MM.1S (cell line): ENCODE results near the gene RSU1.

Experiments
- EZH2 ChIP-seq: fragments of 300-600 bp; sonication (generic); optimal IDR thresholded peaks from 2 replicates; pipeline ENCODE3; 2017; ENCODE audit warnings: low read depth, mild to moderate bottlenecking, antibody characterized with exemption, low read length, mixed read lengths
- EZH2phosphoT487 ChIP-seq: fragments of 300-600 bp; sonication (generic); IDR thresholded peaks from 2 replicates; pipeline ENCODE4 v1.6.1; 2018; ENCODE audit warnings: antibody characterized with exemption, low read length
- TF ChIP-seq, protein P1 (sequence below): fragments of 300-600 bp; sonication (generic); IDR thresholded peaks from 2 replicates; pipeline ENCODE4 v1.5.1; 2016; ENCODE audit warnings: antibody characterized with exemption, low read length, mixed read lengths

DNA sequence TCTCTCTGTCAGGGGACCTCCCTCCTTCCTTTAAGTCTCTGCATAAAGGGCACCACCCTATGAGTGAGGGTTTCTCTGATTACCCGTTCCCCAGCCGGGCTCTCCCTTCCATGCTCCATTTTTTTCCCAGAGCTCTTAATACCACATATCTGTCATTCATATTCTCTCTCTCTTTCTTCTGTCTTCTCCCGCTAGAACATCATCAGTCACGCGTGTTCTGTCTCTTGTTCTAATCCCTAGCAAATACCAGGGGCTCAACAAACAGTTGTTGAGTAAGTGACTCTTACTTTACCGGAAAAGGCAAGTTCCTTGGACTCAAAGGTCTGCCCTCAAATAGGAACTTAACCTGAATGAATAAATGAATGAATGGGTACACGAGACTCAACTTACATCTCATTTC lies 68.5 kb downstream of the RSU1 start:
- TF ChIP-seq, protein P1, sequence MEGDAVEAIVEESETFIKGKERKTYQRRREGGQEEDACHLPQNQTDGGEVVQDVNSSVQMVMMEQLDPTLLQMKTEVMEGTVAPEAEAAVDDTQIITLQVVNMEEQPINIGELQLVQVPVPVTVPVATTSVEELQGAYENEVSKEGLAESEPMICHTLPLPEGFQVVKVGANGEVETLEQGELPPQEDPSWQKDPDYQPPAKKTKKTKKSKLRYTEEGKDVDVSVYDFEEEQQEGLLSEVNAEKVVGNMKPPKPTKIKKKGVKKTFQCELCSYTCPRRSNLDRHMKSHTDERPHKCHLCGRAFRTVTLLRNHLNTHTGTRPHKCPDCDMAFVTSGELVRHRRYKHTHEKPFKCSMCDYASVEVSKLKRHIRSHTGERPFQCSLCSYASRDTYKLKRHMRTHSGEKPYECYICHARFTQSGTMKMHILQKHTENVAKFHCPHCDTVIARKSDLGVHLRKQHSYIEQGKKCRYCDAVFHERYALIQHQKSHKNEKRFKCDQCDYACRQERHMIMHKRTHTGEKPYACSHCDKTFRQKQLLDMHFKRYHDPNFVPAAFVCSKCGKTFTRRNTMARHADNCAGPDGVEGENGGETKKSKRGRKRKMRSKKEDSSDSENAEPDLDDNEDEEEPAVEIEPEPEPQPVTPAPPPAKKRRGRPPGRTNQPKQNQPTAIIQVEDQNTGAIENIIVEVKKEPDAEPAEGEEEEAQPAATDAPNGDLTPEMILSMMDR, result no peak
- TF ChIP-seq EZH2, result no peak
- no peak for TF ChIP-seq EZH2phosphoT487
